NCI-H2227 (cell line): ENCODE measurements around the gene FUNDC1.
"Not testable (repeated sequence)": the region's sequence is repeated elsewhere in the genome, so short reads cannot be mapped to it uniquely, and the experiment has no call there.

Experiments
- DNase-seq: peaks from one replicate; lab custom pipeline; 2025; ENCODE audit not compliant: unreplicated experiment; lab: John Stamatoyannopoulos, UW

FUNDC1 gene

GRCh38 chrX:44542567-44543325, at the start of gene FUNDC1:
TSS of gene FUNDC1 (minus strand) at chrX:44542859. CDS start at chrX:44542832, 27 bp downstream.
- peak; percentile 99 for DNase-seq

- no peak for DNase-seq
Measured at GRCh38 chrX:44585866-44586265, 43.2 kb upstream of the FUNDC1 start.

- no peak for DNase-seq
Measured at GRCh38 chrX:44580466-44580865, 37.8 kb upstream of the FUNDC1 start.

- no peak for DNase-seq
Measured at GRCh38 chrX:44572340-44572938, 29.8 kb upstream of the FUNDC1 start.

GRCh38 chrX:44570522-44570921, 27.9 kb upstream of the FUNDC1 start:
- no peak for DNase-seq

- no peak for DNase-seq
Measured at GRCh38 chrX:44569122-44569521, 26.5 kb upstream of the FUNDC1 start.

- DNase-seq = no peak
Measured at GRCh38 chrX:44568196-44568595, 25.5 kb upstream of the FUNDC1 start.

- not testable (repeated sequence) for DNase-seq
Measured at GRCh38 chrX:44561896-44562295, 19.2 kb upstream of the FUNDC1 start.

- DNase-seq = no peak
Measured at GRCh38 chrX:44550563-44550962, 7.9 kb upstream of the FUNDC1 start.

GRCh38 chrX:44545454-44545853, 2.8 kb upstream of the FUNDC1 start:
- DNase-seq = not testable (repeated sequence)

GRCh38 chrX:44544036-44544435, 1.4 kb upstream of the FUNDC1 start:
- DNase-seq = no peak

- no peak for DNase-seq
Measured at GRCh38 chrX:44536198-44536597, 6.5 kb downstream of the FUNDC1 start.

- DNase-seq = no peak
Measured at GRCh38 chrX:44529310-44529709, 13.3 kb downstream of the FUNDC1 start.

GRCh38 chrX:44514272-44514671, 28.4 kb downstream of the FUNDC1 start:
- DNase-seq = no peak

- DNase-seq = no peak
Measured at GRCh38 chrX:44507292-44507691, 35.4 kb downstream of the FUNDC1 start.

- DNase-seq = no peak
Measured at GRCh38 chrX:44506678-44507077, 36.0 kb downstream of the FUNDC1 start.

GRCh38 chrX:44503560-44503959, 39.1 kb downstream of the FUNDC1 start:
- DNase-seq = no peak

GRCh38 chrX:44495091-44495490, 47.6 kb downstream of the FUNDC1 start:
- no peak for DNase-seq

GRCh38 chrX:44494357-44494756, 48.3 kb downstream of the FUNDC1 start:
- no peak for DNase-seq

GRCh38 chrX:44489515-44489914, 53.1 kb downstream of the FUNDC1 start:
- DNase-seq = no peak

GRCh38 chrX:44484607-44485146, 58.0 kb downstream of the FUNDC1 start:
- no peak for DNase-seq

- DNase-seq = no peak
Measured at GRCh38 chrX:44483965-44484606, 58.6 kb downstream of the FUNDC1 start.
